Stomach (tissue), 9 donors: Measurements from ENCODE around the gene KLF18. TPM values are rescaled to one million over a fixed set of nuclear protein-coding genes. Genes with fewer than 3 reads are reported as not detected.

Experiments
- DNase-seq, 2 donors: peaks; one replicate each; pipeline versions ENCODE4 v3.0.0 to v3.0.0-alpha.2; 2013 to 2019
- H3K27ac ChIP-seq, 5 donors: fragments of 200-600 bp in 4 of 5; sonication (generic) in 4 of 5; one replicate each; pipeline ENCODE4 v1.5.1; 2013 to 2019; ENCODE audit warnings: mild to moderate bottlenecking in 1 of 5, moderate library complexity in 1 of 5
- H3K27me3 ChIP-seq, 3 donors: fragments of 200-600 bp; sonication (generic); one replicate each; pipeline ENCODE4 v1.5.1; 2017 to 2019; ENCODE audit warnings: mixed run types in 1 of 3
- H3K36me3 ChIP-seq, 4 donors: fragments of 200-600 bp; sonication (generic); 1 replicate in 3 of 4; 2 replicates in 1 of 4; pipeline ENCODE4 v1.5.1; 2016 to 2019
- H3K4me1 ChIP-seq, 4 donors: fragments of 200-600 bp; sonication (generic); one replicate each; pipeline ENCODE4 v1.5.1; 2016 to 2019
- H3K4me3 ChIP-seq, 4 donors: fragments of 200-600 bp; sonication (generic) in 3 of 4; one replicate each; pipeline ENCODE4 v1.5.1; 2016 to 2019; ENCODE audit warnings: mild to moderate bottlenecking in 1 of 4
- H3K9me3 ChIP-seq, 4 donors: fragments of 200-600 bp; sonication (generic); one replicate each; pipeline ENCODE4 v1.5.1; 2016 to 2019
- CTCF ChIP-seq, 7 experiments: fragments of 450-650 bp in 4 of 7; fragments of 200-600 bp in 3 of 7; sonication (generic) in 3 of 7; IDR thresholded peaks; one replicate each; pipeline ENCODE4 v1.5.1; 2016 to 2019; ENCODE audit warnings: antibody characterized with exemption in 7 of 7, control low read depth in 2 of 7, mild to moderate bottlenecking in 1 of 7
- EP300 ChIP-seq: sonication (generic); formaldehyde crosslinking; IDR thresholded peaks from one replicate; pipeline ENCODE4 v1.6.1; 2017; ENCODE audit warnings: antibody characterized with exemption
- POLR2A ChIP-seq, 4 donors: fragments of 450-650 bp; IDR thresholded peaks; one replicate each; pipeline ENCODE4 v1.6.1; 2016; ENCODE audit warnings: antibody characterized with exemption in 4 of 4, control low read depth in 2 of 4, mild to moderate bottlenecking in 1 of 4, moderate library complexity in 1 of 4
- POLR2AphosphoS5 ChIP-seq, 3 donors: sonication (generic); formaldehyde crosslinking; IDR thresholded peaks; one replicate each; pipeline ENCODE4 v1.6.1; 2016; ENCODE audit warnings: antibody characterized with exemption in 3 of 3
- WGBS, 5 donors: extraction: QIAGEN DNeasy Blood & Tissue Kit in 3 of 5; methylation state at CpG; one replicate each; pipeline versions ENCODE4 v1.1.5 to v1.1.7; 2013 to 2018; 5-methylcytosine and 5-hydroxymethylcytosine counted together
- intact Hi-C: fragments of 100-400 bp; cut with DNase I; formaldehyde crosslinking; loops from one replicate; pipeline ENCODE4 v1.15.1; 2023; ENCODE audit warnings: low total_unique reads
- polyA plus RNA-seq, 3 donors: library from polyadenylated mRNA; stranded (reverse); fragments of 200-250 nt; gene quantifications; one replicate each; pipeline ENCODE4 v1.2.3, GENCODE V29; 2013
- total RNA-seq, 5 donors: library from RNA; depleted of rRNA; stranded (reverse); fragments of >200 nt; gene quantifications; one replicate each; pipeline versions ENCODE4 v1.1.0 to v1.2.3, GENCODE V29; 2014 to 2016
- donor health status: healthy with polysubstance abuse.
- donor health status: Bipolar disorder and iron deficiency.
- donor health status: healthy.

KLF18 gene
- total and polyA plus RNA-seq, 8 donors: not detected

DNA sequence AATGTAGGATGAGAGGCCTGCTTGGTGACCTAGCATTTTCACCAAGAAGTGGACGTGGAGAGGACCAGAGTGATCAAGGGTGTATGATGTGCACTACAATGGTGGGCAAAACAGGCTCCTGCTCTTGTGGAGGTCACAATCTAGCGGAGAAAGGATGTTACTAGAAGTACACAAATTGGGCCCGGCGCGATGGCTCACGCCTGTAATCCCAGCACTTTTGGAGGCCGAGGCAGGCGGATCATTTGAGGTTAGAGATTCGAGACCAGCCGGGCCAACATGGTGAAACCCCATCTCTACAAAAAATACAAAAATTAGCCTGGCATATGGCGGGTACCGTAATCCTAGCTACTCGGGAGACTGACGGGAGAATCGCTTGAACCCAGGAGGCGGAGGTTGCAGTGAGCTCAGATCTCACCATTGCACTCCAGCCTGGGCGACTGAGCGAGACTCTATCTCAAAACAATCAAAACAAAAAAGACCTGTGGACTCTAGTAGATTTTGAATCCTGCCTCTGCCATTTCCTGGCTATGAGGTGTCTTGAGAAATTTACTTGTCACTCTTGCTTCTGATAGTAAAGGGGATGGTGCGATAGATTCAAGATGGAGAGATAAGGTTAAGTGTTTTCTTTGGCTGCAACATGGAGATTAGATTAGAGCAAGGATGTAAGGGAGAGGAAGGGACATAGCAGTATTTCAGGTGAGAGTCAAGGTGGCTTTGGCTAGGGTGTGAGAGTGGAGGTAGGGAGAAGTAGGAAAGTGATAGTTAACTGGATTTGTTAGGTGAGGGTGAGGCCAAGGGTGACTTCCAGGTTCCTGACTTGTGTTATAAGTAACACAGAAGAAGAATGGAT is 7.1 kb downstream of the KLF18 start:
- H3K27me3 ChIP-seq: peaks cover 0 to 17% (median 0%) of the 10 kb centered on the region in 3 donors
- intact Hi-C loops: no loop called here
- no peaks in the 10 kb centered on the region for H3K36me3 ChIP-seq
- no peaks in the 10 kb centered on the region for H3K4me1 ChIP-seq
- H3K9me3 ChIP-seq: no peaks in the 10 kb centered on the region
- 87 to 91% (median 88%) methylated on average over 19 of the region's 19 CpGs for WGBS, 5 donors
- no peak overlapping the region for H3K4me3 ChIP-seq
- DNase-seq: no peak
- no peak for TF ChIP-seq EP300
- TF ChIP-seq POLR2A (IDR thresholded peaks at IDR 0.05): no peak
- no peak overlapping the region for H3K27ac ChIP-seq

- no peaks in the 10 kb centered on the region for H3K9me3 ChIP-seq
- no peak for TF ChIP-seq CTCF (IDR thresholded peaks at IDR 0.05)
- TF ChIP-seq EP300: no peak
- no peak for TF ChIP-seq POLR2AphosphoS5 (IDR thresholded peaks at IDR 0.05)
- no peak for TF ChIP-seq POLR2A (IDR thresholded peaks at IDR 0.05)
- intact Hi-C loops: no loop called here
- H3K27ac ChIP-seq: no peak overlapping the region
- H3K4me1 ChIP-seq: no peaks in the 10 kb centered on the region
- 76 to 87% (median 82%) methylated on average over 3 of the region's 3 CpGs for WGBS, 5 donors
- no peaks in the 10 kb centered on the region for H3K36me3 ChIP-seq
- H3K4me3 ChIP-seq: no peak overlapping the region
- no peak for DNase-seq
- H3K27me3 ChIP-seq: no peaks in the 10 kb centered on the region
Observed at GRCh38 chr1:44131411-44131810, 10.0 kb downstream of the KLF18 start.

DNA sequence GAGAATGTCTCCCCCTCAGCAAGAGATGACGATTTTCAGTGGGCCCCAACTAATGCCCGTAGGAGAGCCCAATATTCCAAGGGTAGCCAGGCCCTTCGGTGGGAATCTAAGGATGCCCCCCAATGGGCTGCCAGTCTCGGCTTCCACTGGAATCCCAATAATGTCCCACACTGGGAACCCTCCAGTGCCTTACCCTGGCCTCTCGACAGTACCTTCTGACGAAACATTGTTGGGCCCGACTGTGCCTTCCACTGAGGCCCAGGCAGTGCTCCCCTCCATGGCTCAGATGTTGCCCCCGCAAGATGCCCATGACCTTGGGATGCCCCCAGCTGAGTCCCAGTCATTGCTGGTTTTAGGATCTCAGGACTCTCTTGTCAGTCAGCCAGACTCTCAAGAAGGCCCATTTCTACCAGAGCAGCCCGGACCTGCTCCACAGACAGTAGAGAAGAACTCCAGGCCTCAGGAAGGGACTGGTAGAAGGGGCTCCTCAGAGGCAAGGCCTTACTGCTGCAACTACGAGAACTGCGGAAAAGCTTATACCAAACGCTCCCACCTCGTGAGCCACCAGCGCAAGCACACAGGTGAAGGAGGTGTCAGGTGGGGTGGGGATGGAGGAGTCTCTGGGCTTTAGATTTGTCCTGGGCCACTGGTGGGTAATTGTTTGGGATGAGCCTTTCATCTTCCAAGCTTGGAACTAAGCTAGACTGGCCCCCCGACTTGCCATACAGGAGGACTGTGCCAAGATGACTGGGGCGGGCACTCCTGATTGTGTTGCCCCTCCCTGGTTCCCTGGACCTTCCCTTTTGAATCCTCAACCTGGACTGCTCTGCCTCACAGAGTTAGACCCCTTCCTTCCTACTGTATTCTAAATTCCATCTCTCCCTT is 11.6 kb downstream of the KLF18 start:
- no peak overlapping the region for H3K4me3 ChIP-seq
- WGBS, 5 donors: 85 to 91% (median 87%) methylated on average over 16 of the region's 16 CpGs
- no peaks in the 10 kb centered on the region for H3K4me1 ChIP-seq
- H3K27me3 ChIP-seq: peaks cover 0 to 5% (median 0%) of the 10 kb centered on the region in 3 donors
- no peak for DNase-seq
- no peak overlapping the region for H3K27ac ChIP-seq
- intact Hi-C loops: no loop called here
- H3K36me3 ChIP-seq: no peaks in the 10 kb centered on the region
- H3K9me3 ChIP-seq: no peaks in the 10 kb centered on the region
- TF ChIP-seq EP300: no peak
- TF ChIP-seq POLR2AphosphoS5 (IDR thresholded peaks at IDR 0.05): no peak

DNA sequence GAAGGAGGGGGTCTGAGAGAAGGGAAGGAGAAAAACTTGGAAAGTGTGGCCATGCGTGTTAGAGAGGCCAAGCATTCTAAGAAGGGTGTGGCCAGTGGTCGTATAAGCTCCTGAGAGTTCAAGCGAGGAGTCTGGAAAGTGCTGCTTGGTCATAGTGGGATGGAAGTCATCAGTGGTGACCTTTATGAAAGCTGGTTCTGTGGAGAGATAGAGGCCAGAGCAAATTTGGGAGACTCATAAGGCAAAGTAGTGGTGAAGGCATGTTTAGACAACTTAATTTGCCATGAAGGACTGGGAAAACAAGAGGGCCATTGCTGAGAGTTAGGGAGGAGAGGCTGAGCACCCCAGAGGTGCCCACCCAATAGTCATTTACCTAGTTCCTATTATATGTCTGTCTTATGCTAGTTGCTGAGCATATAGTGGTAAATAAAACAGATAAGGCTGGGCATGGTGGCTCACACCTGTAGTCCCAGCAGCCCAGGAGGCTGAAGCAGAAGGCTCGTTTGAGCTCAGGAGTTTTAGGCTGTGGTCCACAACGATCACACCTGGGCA is 21.0 kb downstream of the KLF18 start:
- Histone ChIP-seq H3K9me3 (no peaks in the 10 kb centered on the region), H3K4me1 (no peaks in the 10 kb centered on the region), H3K27me3 (peaks cover 0 to 26% (median 0%) of the 10 kb centered on the region in 3 donors), H3K36me3 (no peaks in the 10 kb centered on the region), H3K27ac (no peak overlapping the region), H3K4me3 (no peak overlapping the region)
- no peak for DNase-seq
- TF ChIP-seq POLR2AphosphoS5 (IDR thresholded peaks at IDR 0.05) (no peak), EP300 (no peak), POLR2A (IDR thresholded peaks at IDR 0.05) (no peak)
- intact Hi-C loops: no loop called here
- 73 to 78% (median 75%) methylated on average over 5 of the region's 5 CpGs for WGBS, 5 donors

GRCh38 chr1:44119525-44119924 is 21.9 kb downstream of the KLF18 start:
- 78 to 89% (median 81%) methylated on average over 6 of the region's 6 CpGs for WGBS, 5 donors
- intact Hi-C loops: no loop called here
- TF ChIP-seq CTCF (IDR thresholded peaks at IDR 0.05) (no peak), POLR2A (IDR thresholded peaks at IDR 0.05) (no peak)
- DNase-seq: no peak
- Histone ChIP-seq H3K36me3 (no peaks in the 10 kb centered on the region), H3K4me3 (no peak overlapping the region), H3K27me3 (peaks cover 0 to 24% (median 0%) of the 10 kb centered on the region in 3 donors), H3K9me3 (no peaks in the 10 kb centered on the region), H3K4me1 (no peaks in the 10 kb centered on the region), H3K27ac (no peak overlapping the region)
